GM19468 (cell line): ENCODE results near the gene TNFAIP1.
A peak's percentile ranks its signal among the peaks of the same experiment; 100 is the strongest.

Source experiments
- ATAC-seq: cut with Tn5 transposase; IDR thresholded peaks from one replicate; pipeline ENCODE4 v1.9.1; 2021; ENCODE audit warnings: mild to moderate bottlenecking, moderate library complexity, moderate number of reproducible peaks; ENCODE audit not compliant: unreplicated experiment; ENCODE audit errors: extremely low read depth

The TNFAIP1 gene

DNA sequence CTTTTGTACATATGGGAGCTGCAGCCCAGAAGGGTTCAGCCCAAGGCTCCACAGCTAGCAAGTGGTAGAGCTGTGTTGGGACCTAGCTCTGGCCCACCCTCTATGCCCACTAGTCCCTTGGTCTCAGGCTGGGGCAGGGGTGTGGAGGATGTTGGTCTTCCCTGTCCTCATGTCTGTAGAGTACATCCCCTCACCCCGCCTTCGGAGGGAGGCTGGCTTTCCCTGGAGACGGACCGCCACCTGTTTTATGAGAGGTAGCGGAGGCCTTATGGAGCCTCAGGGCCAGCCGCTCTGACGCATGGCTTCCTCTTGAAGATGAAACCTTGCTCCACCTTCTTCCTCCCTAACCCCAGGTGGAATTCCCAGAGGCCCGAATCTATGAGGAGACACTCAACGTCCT is 8.4 kb downstream of the TNFAIP1 start:
- no peak for ATAC-seq

DNA sequence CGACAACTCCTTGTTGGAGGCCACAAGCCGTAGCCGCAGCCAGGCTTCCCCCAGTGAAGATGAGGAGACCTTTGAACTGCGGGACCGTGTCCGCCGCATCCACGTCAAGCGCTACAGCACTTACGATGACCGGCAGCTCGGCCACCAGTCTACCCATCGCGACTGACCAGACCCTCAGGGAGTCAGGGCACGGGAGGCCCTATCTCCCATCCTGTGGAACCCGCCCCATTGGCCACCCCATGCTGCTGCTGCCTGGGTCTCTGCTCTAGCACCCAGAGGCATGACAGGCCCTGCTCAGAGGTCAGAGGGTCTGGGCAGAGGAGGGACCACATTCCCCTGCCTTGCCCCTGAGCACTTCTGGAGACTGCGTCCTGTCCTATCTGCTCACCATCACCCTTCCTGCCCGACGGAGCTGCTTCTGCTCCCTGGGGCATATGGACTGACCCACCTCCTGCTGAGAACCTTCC is 8.9 kb downstream of the TNFAIP1 start:
- ATAC-seq = no peak

- no peak for ATAC-seq
These were observed 10.0 kb downstream of the TNFAIP1 start for GRCh38 chr17:28345419-28346198.

DNA sequence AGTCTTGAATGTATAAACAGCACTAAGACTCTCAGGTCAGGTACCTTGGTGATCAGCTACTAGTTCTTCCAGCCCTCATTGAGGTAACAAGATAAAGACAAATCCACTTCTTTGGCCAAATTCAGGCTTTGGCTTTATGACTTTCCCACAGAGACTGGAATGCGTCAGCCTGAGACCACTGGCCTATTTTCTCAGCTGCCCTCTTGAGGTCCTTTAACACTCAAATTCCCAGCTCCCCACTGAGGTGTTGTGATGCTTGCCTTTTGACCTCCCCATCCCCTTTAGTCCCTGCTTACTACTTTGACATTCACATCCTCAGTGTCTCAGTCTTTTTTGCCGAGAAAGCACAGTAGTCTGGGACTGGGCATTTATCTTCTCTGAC is 10.6 kb downstream of the TNFAIP1 start:
- ATAC-seq = no peak

DNA sequence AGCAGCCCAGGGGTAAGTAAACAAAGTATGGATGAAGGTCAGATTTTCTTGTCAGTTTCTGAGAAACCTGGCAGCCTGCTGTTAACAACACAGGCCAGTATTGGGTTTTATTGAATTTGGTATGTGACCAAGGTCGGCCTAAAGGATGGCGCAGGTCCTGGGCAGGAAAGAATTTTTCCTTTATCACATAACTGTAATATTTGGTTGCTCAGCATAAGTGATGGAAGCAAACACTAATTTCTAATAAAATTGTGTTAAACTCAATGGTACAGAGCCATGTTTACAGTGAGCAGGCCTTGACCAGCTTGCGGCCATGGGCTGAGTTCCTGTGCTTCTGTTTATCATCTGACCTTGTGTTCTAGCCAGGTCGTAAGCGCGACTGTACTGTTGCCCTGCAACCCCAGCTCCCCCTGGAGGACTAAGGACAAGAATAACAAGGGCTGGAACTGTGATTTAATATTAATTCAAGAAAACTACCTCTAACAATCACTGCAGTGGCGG is 11.2 kb downstream of the TNFAIP1 start:
- no peak for ATAC-seq

DNA sequence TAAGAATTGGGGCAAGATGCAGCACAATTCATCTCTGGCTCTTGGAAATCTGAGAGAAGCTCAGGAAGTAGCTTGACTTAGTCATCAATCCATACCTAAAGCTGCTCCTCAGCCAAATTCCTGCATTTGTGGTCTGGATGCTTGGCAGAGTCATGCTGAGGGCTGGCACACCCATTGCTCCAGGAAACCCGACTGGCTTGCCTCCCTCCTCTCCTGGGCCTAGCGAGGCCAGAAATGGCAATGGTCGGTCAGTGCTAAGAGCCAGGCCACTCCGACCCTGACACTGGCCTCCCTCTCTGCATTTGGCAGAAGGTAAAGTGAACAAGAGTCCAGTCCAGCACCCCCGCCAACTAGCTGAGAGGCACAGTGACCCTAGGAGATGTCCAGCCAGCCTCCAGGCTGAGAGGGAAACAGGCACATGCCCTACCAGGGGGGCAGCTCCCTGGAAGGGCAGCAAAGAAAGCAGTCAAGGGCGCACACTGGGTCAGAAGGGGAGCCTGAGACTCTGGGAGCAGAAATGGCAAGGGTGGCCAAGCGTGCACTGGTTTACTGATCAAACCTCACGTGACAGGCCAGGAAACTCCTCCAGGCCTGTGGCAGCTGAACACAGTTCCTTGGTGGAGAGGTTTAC is 11.8 kb downstream of the TNFAIP1 start:
- ATAC-seq = no peak

- no peak for ATAC-seq
These were observed 13.4 kb downstream of the TNFAIP1 start for GRCh38 chr17:28348979-28349378.

GRCh38 chr17:28350271-28350670 is 14.7 kb downstream of the TNFAIP1 start:
- no peak for ATAC-seq

GRCh38 chr17:28357061-28357900 is 21.7 kb downstream of the TNFAIP1 start, which contains the start of gene POLDIP2:
Gene POLDIP2, minus strand, starts transcription at chr17:28357527. Its CDS starts 79 bp downstream, at chr17:28357448.
- peak; percentile 88 for ATAC-seq

DNA sequence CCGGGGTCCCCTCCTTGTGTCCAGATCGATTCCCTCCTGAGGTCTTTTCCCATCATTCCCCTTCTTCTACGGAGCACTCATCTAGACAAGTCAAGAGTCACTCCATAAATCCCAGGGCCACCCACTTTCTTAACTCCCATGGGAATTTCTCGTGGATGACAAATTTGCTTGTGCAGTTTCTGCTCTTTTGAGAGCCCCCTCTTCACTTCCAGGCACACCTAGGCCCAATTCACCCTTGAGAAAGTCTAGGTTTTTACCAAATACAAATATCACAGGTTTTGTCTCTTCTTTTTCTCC is 22.3 kb downstream of the TNFAIP1 start:
- no peak for ATAC-seq

DNA sequence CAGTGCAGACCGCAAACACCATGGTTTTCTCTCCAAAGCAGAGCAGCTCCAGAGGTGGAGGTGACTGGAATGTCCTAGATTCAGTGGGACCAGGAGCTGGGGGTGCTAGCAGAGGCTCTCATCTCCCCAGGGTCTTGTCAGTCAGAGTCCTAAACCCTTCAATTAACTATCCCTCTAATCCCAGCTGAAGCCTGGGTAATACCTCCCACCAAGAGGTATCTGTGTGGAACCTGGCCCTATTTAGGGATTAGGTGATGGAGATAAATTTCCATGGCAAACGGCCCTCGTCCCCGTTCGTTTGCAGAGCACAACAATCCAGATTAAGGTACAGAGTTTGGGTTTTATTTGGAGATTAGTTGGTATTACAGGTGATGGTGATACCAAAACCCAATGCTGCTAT is 27.6 kb downstream of the TNFAIP1 start:
- ATAC-seq = no peak

GRCh38 chr17:28363776-28364650 is 28.5 kb downstream of the TNFAIP1 start:
- ATAC-seq = no peak

DNA sequence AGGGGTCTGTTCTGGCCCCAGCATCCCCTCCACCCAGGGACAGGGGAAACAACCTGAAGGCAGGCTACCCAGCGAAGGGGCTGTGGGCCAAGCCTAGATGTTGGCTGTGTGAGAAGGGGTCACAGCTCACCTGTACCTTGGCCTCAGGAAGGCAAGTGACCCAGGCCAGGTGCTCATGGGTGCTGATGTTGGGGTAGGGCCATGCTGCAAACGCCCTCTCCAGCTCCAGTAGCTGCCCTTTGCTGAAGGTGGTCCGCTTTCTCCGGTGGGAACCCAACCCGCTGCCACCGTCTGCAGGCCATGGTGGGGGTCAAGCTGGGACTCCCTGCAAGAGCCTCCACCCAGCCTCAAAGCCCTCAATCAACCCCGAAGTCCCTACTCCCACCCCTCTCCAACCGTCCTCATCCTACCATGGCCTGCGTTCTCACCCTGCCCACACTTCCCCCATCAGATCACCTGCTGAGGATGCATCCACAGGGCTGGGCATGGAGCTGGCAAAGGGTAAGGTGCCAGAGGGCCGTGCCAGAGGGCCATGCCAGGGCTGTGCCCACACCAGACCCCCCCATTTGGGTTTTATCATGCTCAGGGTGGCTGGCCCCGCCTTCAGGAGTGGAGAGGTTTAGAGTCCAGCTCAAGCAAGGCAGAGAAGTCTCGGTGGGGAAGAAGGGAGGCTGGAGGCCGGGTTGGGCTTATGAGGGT is 29.3 kb downstream of the TNFAIP1 start, which contains the start of gene SEBOX:
SEBOX (minus strand) TSS at position 535 of the 699 bp plus-strand sequence; CDS start at position 487, 48 bp downstream.
- no peak for ATAC-seq

DNA sequence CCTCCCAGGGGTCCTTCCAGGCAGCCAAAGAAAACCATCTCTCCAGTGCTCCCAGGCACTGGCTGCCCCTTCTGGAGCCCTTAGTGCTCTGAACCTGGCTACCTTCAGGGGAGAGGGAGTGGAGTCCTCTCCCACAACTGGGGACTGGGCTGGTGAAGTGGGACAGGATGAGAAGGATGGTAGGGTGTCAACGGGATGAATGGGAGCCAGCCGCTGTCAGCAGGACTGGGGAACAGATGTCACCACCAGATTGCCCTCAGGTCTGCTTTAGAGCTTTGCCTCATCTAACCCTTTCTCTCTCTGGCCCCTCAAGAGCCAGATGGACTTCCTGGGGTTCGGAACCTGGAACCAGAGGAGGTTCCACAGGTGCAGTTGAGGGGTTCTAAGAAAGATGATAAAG is 29.9 kb downstream of the TNFAIP1 start:
- ATAC-seq = no peak

GRCh38 chr17:28366605-28367004 is 31.0 kb downstream of the TNFAIP1 start:
- ATAC-seq = no peak

- ATAC-seq = no peak
These were observed 32.2 kb downstream of the TNFAIP1 start for GRCh38 chr17:28367641-28368305.

DNA sequence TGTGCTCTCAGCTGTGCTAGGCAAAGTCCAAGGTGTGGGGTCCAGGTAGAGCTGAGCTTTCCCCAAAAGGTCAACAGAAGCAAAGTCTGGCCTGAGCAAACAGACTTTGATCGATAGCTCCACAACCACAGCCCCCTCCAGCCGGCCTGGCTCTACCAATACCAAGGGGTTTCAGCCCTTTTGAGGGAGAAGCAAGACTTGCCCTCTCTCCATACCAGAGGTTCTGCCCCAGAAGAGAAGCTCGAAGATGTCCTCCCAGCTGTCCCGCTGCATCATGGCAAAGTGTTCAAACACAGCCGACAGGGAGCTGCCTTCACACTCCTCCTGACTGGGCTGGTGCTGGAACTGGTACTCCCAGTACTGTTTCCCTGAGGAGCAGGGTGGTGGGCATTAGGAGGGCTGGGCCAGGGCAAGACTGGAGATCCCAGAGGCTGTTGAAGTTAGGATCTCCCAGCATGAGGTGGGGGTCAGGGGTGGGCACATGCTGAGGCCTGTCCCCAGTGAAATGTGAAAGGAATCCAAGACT is 32.8 kb downstream of the TNFAIP1 start:
- no peak for ATAC-seq

- no peak for ATAC-seq
These were observed 33.5 kb downstream of the TNFAIP1 start for GRCh38 chr17:28368915-28369683.
